Endothelial cell of umbilical vein (primary cell): ENCODE results near the gene EVA1A. TPM values are rescaled to one million over a fixed set of nuclear protein-coding genes. Genes with fewer than 3 reads are reported as not detected.

ENCODE experiments used
- BruUV-seq: library from RNA; stranded (reverse); fragments of 400-500 nt; replicated peaks from 2 replicates; lab custom pipeline; 2021; lab: Mats Ljungman, UMichigan
- CTCF ChIA-PET: fragments of 300-600, 350-600 bp; sonication (Branson Sonifier 250); formaldehyde crosslinking; loops from one replicate; lab custom pipeline; 2021; ENCODE audit warnings: antibody characterized with exemption, inconsistent platforms; lab: Charles Lee
- POLR2A ChIA-PET: fragments of 300-600, 350-600 bp; sonication (Branson Sonifier 250); formaldehyde crosslinking; loops from one replicate; lab custom pipeline; 2021; ENCODE audit warnings: antibody characterized with exemption, inconsistent platforms; lab: Charles Lee
- DNase-seq: peaks from one replicate; pipeline ENCODE4 v3.0.0-alpha.2; 2011; ENCODE audit warnings: low read depth, low spot score
- FAIRE-seq: peaks from 2 replicates; lab custom pipeline; 2011; peaks lifted over from hg19 to GRCh38; lab: Jason Lieb, UNC
- H2AFZ ChIP-seq: 2 replicates; pipeline ENCODE4 v1.6.0; 2012; ENCODE audit warnings: low read depth, low read length, control low read depth, inconsistent platforms
- H3K27ac ChIP-seq: 2 replicates; pipeline ENCODE4 v1.5.1; 2011; ENCODE audit warnings: low read depth, mild to moderate bottlenecking, control low read depth, low read length, moderate library complexity; ENCODE audit not compliant: insufficient read depth
- H3K27me3 ChIP-seq, 2 experiments: 2 replicates each; pipeline versions ENCODE4 v1.6.0 to v1.6.1; 2011; ENCODE audit warnings: low read length in 2 of 2, mixed read lengths in 1 of 2; ENCODE audit not compliant: control insufficient read depth in 2 of 2, insufficient read depth in 2 of 2
- H3K36me3 ChIP-seq, 2 experiments: 2 replicates in 1 of 2; 3 replicates in 1 of 2; pipeline ENCODE4 v1.5.1; 2011; ENCODE audit warnings: low read length in 2 of 2, mild to moderate bottlenecking in 1 of 2, moderate library complexity in 1 of 2; ENCODE audit not compliant: control insufficient read depth in 2 of 2, insufficient read depth in 2 of 2; ENCODE audit errors: extremely low read depth in 1 of 2
- H3K4me1 ChIP-seq: 3 replicates; pipeline ENCODE4 v1.5.1; 2011; ENCODE audit warnings: mild to moderate bottlenecking, low read length; ENCODE audit not compliant: control insufficient read depth, insufficient read depth; ENCODE audit errors: extremely low read depth
- H3K4me2 ChIP-seq: 2 replicates; pipeline ENCODE4 v1.6.1; 2011; ENCODE audit warnings: low read length, control low read depth, mixed read lengths; ENCODE audit not compliant: insufficient read depth
- H3K4me3 ChIP-seq, 3 experiments: fragments of 200-600 bp in 1 of 3; sonication (generic), shearing (Covaris generic) in 1 of 3; replicated peaks in 1 of 3; 2 replicates each; pipeline ENCODE4 v1.5.1; 2011 to 2016; ENCODE audit warnings: control low read depth in 3 of 3, low read length in 3 of 3, mild to moderate bottlenecking in 2 of 3, inconsistent platforms in 1 of 3, low read depth in 1 of 3, moderate library complexity in 1 of 3; ENCODE audit not compliant: insufficient read depth in 1 of 3
- H3K79me2 ChIP-seq: 2 replicates; pipeline ENCODE4 v1.6.0; 2012; ENCODE audit warnings: low read length, inconsistent platforms; ENCODE audit not compliant: control insufficient read depth, insufficient read depth
- H3K9ac ChIP-seq: replicated peaks from 2 replicates; pipeline ENCODE3; 2011; ENCODE audit warnings: low read length, control low read depth; ENCODE audit not compliant: insufficient read depth; ENCODE audit errors: extremely low read depth
- H3K9me1 ChIP-seq: replicated peaks from 3 replicates; pipeline ENCODE4 v1.6.0; 2011; ENCODE audit warnings: mild to moderate bottlenecking, low read length; ENCODE audit not compliant: control insufficient read depth, insufficient read depth; ENCODE audit errors: extremely low read depth
- H3K9me3 ChIP-seq: replicated peaks from 2 replicates; pipeline ENCODE4 v1.5.1; 2012; ENCODE audit warnings: low read length, inconsistent platforms; ENCODE audit not compliant: control insufficient read depth, insufficient read depth
- H4K20me1 ChIP-seq: replicated peaks from 2 replicates; pipeline ENCODE3; 2011; ENCODE audit warnings: mild to moderate bottlenecking, low read length; ENCODE audit not compliant: control insufficient read depth, insufficient read depth; ENCODE audit errors: extremely low read depth
- EZH2 ChIP-seq: IDR thresholded peaks from 2 replicates; pipeline ENCODE4 v1.6.1; 2012; ENCODE audit warnings: borderline replicate concordance, low read depth, mild to moderate bottlenecking, moderate library complexity, low read length, inconsistent platforms; ENCODE audit not compliant: severe bottlenecking
- FOS ChIP-seq: IDR thresholded peaks from 2 replicates; pipeline ENCODE4 v1.6.1; 2011; ENCODE audit warnings: mild to moderate bottlenecking, low read length, moderate library complexity, borderline replicate concordance; ENCODE audit not compliant: insufficient read depth
- GATA2 ChIP-seq: IDR thresholded peaks from 2 replicates; pipeline ENCODE4 v1.7.0; 2011; ENCODE audit warnings: low read depth, mild to moderate bottlenecking, moderate library complexity, mixed read lengths, low read length; ENCODE audit not compliant: insufficient read length, insufficient read depth
- JUN ChIP-seq: IDR thresholded peaks from 2 replicates; pipeline ENCODE4 v1.6.1; 2011; ENCODE audit warnings: borderline replicate concordance, low read depth; ENCODE audit not compliant: insufficient read length, insufficient read depth
- MYC ChIP-seq: IDR thresholded peaks from one replicate; pipeline ENCODE4 v1.6.1; 2011; ENCODE audit warnings: mild to moderate bottlenecking, low read depth, low read length
- POLR2A ChIP-seq: IDR thresholded peaks from 2 replicates; pipeline ENCODE4 v1.6.1; 2012; ENCODE audit warnings: low read depth, mild to moderate bottlenecking, control low read depth, low read length
- POLR2AphosphoS5 ChIP-seq: IDR thresholded peaks from 2 replicates; pipeline ENCODE4 v1.6.1; 2012; ENCODE audit warnings: low read depth, mild to moderate bottlenecking, control low read depth, low read length, moderate library complexity; ENCODE audit not compliant: insufficient read depth
- dilution Hi-C: fragments of 300-500 bp; cut with MboI; formaldehyde crosslinking; loops from one replicate; pipeline ENCODE4 v1.15.0; 2019; ENCODE audit warnings: low sequenced_read_pairs; ENCODE audit not compliant: extremely low pct_ligation_motif_present
- intact Hi-C: fragments of 100-400 bp; cut with micrococcal nuclease; formaldehyde crosslinking; loops from one replicate; pipeline ENCODE4 v1.10.0; 2022
- polyA plus RNA-seq, 4 experiments: library from polyadenylated mRNA; depleted of rRNA in 3 of 4; stranded (reverse) in 3 of 4; unstranded in 1 of 4; fragments of >200 nt; gene quantifications; 2 replicates each; pipeline versions ENCODE4 v1.2.1 to v1.2.3, GENCODE V29; 2011 to 2012; ENCODE audit warnings: missing spikeins in 1 of 4
- total RNA-seq: library from RNA; stranded (reverse); gene quantifications from 2 replicates; pipeline ENCODE4 v1.2.3, GENCODE V29; 2021
- TF ChIP-seq, protein P1 (sequence below): IDR thresholded peaks from 2 replicates; pipeline ENCODE4 v1.6.1; 2011; ENCODE audit not compliant: insufficient read depth, insufficient read length
- TF ChIP-seq, protein P2 (sequence below), 2 donors: IDR thresholded peaks; 1 replicate in 1 of 2; 2 replicates in 1 of 2; pipeline ENCODE4 v1.5.1; 2011; ENCODE audit warnings: low read length in 2 of 2, mild to moderate bottlenecking in 2 of 2, moderate library complexity in 2 of 2, control low read depth in 1 of 2, inconsistent platforms in 1 of 2, low read depth in 1 of 2; ENCODE audit not compliant: insufficient read depth in 1 of 2; ENCODE audit errors: extremely low read depth in 1 of 2

EVA1A gene
- total and polyA plus RNA-seq, 2 donors (not counting 3 experiments of a cell fraction or from before 2014, with no cell fraction given), result 52.6 to 66.5 TPM

DNA sequence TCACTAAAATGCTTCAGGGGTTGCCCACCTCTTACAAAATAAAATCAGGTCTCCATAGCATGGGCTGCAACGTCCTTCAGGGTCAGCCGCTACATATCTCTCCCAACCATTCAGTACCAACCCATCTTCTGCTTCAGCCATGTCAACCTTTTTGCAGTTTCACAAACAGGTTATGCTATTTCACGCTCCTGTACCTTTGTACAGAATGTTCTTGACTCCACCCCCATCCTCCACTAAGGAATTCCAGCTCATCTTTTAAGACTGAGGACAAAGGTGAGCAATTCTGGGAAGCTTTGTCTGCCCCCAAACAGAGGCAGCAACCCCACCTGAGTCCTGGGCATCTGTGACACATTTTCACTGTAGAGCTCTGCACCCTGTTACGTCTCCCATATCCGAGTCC lies 8.8 kb upstream of the EVA1A start:
- TF ChIP-seq POLR2AphosphoS5 (no peak), JUN (no peak), GATA2 (no peak), MYC (no peak), POLR2A (no peak), FOS (no peak), EZH2 (no peak)
- TF ChIP-seq, protein P1, sequence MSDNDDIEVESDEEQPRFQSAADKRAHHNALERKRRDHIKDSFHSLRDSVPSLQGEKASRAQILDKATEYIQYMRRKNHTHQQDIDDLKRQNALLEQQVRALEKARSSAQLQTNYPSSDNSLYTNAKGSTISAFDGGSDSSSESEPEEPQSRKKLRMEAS, result no peak
- TF ChIP-seq, protein P2, sequence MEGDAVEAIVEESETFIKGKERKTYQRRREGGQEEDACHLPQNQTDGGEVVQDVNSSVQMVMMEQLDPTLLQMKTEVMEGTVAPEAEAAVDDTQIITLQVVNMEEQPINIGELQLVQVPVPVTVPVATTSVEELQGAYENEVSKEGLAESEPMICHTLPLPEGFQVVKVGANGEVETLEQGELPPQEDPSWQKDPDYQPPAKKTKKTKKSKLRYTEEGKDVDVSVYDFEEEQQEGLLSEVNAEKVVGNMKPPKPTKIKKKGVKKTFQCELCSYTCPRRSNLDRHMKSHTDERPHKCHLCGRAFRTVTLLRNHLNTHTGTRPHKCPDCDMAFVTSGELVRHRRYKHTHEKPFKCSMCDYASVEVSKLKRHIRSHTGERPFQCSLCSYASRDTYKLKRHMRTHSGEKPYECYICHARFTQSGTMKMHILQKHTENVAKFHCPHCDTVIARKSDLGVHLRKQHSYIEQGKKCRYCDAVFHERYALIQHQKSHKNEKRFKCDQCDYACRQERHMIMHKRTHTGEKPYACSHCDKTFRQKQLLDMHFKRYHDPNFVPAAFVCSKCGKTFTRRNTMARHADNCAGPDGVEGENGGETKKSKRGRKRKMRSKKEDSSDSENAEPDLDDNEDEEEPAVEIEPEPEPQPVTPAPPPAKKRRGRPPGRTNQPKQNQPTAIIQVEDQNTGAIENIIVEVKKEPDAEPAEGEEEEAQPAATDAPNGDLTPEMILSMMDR (IDR thresholded peaks at IDR 0.05; ENCODE audit: extremely low read depth in 1 of 2, insufficient read depth in 1 of 2, low read depth in 1 of 2, low read length in 2 of 2), result no peak
- H3K36me3 ChIP-seq, result no peaks in the 10 kb centered on the region
- BruUV-seq, result no TSS peak
- H3K9me1 ChIP-seq, result no peaks in the 10 kb centered on the region
- H4K20me1 ChIP-seq, result no peaks in the 10 kb centered on the region
- no peaks in the 10 kb centered on the region for H3K9me3 ChIP-seq
- dilution Hi-C loops (no loop called here), intact Hi-C loops (no loop called here)
- CTCF ChIA-PET, result interaction anchor here (0.8 to 2.4 kb wide), 2 partner anchors 8 to 37 kb away, joined by 3 to 8 read pairs; partner anchors contain the start of gene EVA1A
- no peak for DNase-seq
- H3K4me2 ChIP-seq, result no peak overlapping the region
- no peaks in the 10 kb centered on the region for H3K79me2 ChIP-seq
- H3K4me3 ChIP-seq, result no peak overlapping the region
- no peak overlapping the region for H3K9ac ChIP-seq
- H3K4me1 ChIP-seq, result no peaks in the 10 kb centered on the region
- no peak overlapping the region for H2AFZ ChIP-seq
- H3K27ac ChIP-seq, result no peak overlapping the region
- no peak for FAIRE-seq
- POLR2A ChIA-PET, result no interaction called here
- H3K27me3 ChIP-seq, result peaks cover 1 to 5% of the 10 kb centered on the region in 2 experiments
